OCI-LY7 (cell line): ENCODE measurements around the gene CLDN16. TPM values are rescaled to one million over a fixed set of nuclear protein-coding genes. Genes with fewer than 3 reads are reported as not detected.

Source experiments
- BruUV-seq: library from RNA; stranded (reverse); fragments of 400-500 nt; replicated peaks from 2 replicates; lab custom pipeline; 2021; lab: Mats Ljungman, UMichigan
- CTCF ChIA-PET: fragments of 300-600 bp; sonication (Branson Sonifier 250); formaldehyde crosslinking; loops from one replicate; lab custom pipeline; 2022; ENCODE audit warnings: antibody characterized with exemption; ENCODE audit not compliant: unreplicated experiment; lab: Charles Lee
- POLR2A ChIA-PET: fragments of 300-600 bp; sonication (Branson Sonifier 250); formaldehyde crosslinking; loops from one replicate; lab custom pipeline; 2022; ENCODE audit warnings: antibody characterized with exemption; lab: Charles Lee
- DNase-seq: peaks from one replicate; pipeline ENCODE4 v3.0.0-alpha.2; 2015; ENCODE audit warnings: low spot score
- H2AFZ ChIP-seq: fragments of 200-600 bp; sonication (generic), shearing (Covaris generic); 2 replicates; pipeline ENCODE4 v1.6.1; 2014; ENCODE audit warnings: mild to moderate bottlenecking, antibody characterized with exemption, low read length, moderate library complexity
- H3K27ac ChIP-seq: fragments of 200-600 bp; sonication (generic); 2 replicates; pipeline ENCODE4 v1.5.1; 2014; ENCODE audit warnings: mixed run types, low read depth, mild to moderate bottlenecking, moderate library complexity, low read length, inconsistent platforms; ENCODE audit not compliant: poor library complexity, severe bottlenecking
- H3K36me3 ChIP-seq: fragments of 200-600 bp; sonication (generic); 2 replicates; pipeline ENCODE4 v1.6.1; 2014; ENCODE audit warnings: mild to moderate bottlenecking, antibody characterized with exemption, low read length, moderate library complexity, mixed read lengths; ENCODE audit not compliant: insufficient read depth
- H3K4me1 ChIP-seq: fragments of 200-600 bp; sonication (generic); 2 replicates; pipeline ENCODE4 v1.5.1; 2014; ENCODE audit warnings: mild to moderate bottlenecking, low read length; ENCODE audit not compliant: insufficient read depth, poor library complexity, severe bottlenecking
- H3K4me2 ChIP-seq: fragments of 200-600 bp; sonication (generic); 2 replicates; pipeline ENCODE4 v1.6.1; 2014; ENCODE audit warnings: mild to moderate bottlenecking, low read length
- H3K4me3 ChIP-seq: fragments of 200-600 bp; sonication (generic); 2 replicates; pipeline ENCODE4 v1.5.1; 2014; ENCODE audit warnings: mild to moderate bottlenecking, low read depth, low read length; ENCODE audit not compliant: poor library complexity, severe bottlenecking
- H3K79me2 ChIP-seq: fragments of 200-600 bp; sonication (generic); 2 replicates; pipeline ENCODE4 v1.6.1; 2016; ENCODE audit warnings: low read depth, mild to moderate bottlenecking, low read length, moderate library complexity, mixed read lengths; ENCODE audit not compliant: insufficient read depth
- H3K9me2 ChIP-seq: fragments of 200-600 bp; sonication (generic); 2 replicates; pipeline ENCODE4 v1.6.1; 2016; ENCODE audit warnings: mild to moderate bottlenecking, low read length, mixed read lengths; ENCODE audit not compliant: insufficient read depth
- H3K9me3 ChIP-seq: fragments of 200-600 bp; sonication (generic); 2 replicates; pipeline ENCODE4 v1.6.1; 2014; ENCODE audit warnings: mild to moderate bottlenecking, mixed run types, low read length, mixed read lengths
- H4K20me1 ChIP-seq: fragments of 200-600 bp; sonication (generic); 2 replicates; pipeline ENCODE4 v1.6.1; 2014; ENCODE audit warnings: mild to moderate bottlenecking, antibody characterized with exemption, low read length, moderate library complexity, mixed read lengths; ENCODE audit not compliant: insufficient read depth
- CTCF ChIP-seq: fragments of 200-600 bp; sonication (generic); conservative IDR thresholded peaks from 2 replicates; pipeline ENCODE4 v1.5.1; 2014; ENCODE audit warnings: mild to moderate bottlenecking, antibody characterized with exemption, low read length, moderate library complexity, mixed read lengths
- EZH2phosphoT487 ChIP-seq: fragments of 200-600 bp; sonication (generic); IDR thresholded peaks from 2 replicates; pipeline ENCODE4 v1.6.1; 2018; ENCODE audit warnings: low read depth, borderline replicate concordance, mild to moderate bottlenecking, mixed run types, antibody characterized with exemption, low read length, moderate library complexity, mixed read lengths
- intact Hi-C: fragments of 100-400 bp; cut with micrococcal nuclease; formaldehyde crosslinking; loops from one replicate; pipeline ENCODE4 v1.10.0; 2022; ENCODE audit not compliant: unreplicated experiment
- total RNA-seq, 2 experiments: library from RNA; depleted of rRNA in 1 of 2; stranded (reverse); fragments of >200 nt in 1 of 2; shearing (Covaris generic) in 1 of 2; gene quantifications; 2 replicates each; pipeline ENCODE4 v1.2.3, GENCODE V29; 2014 to 2022

Gene CLDN16
- total RNA-seq, 2 experiments from 2014 or later: not detected

- DNase-seq: no peak
- no TSS peak for BruUV-seq
- Histone ChIP-seq H3K9me2 (no peaks in the 10 kb centered on the region), H3K4me1 (no peaks in the 10 kb centered on the region), H3K36me3 (no peaks in the 10 kb centered on the region), H3K4me2 (no peak overlapping the region), H3K4me3 (no peak overlapping the region), H3K9me3 (no peaks in the 10 kb centered on the region), H3K27ac (no peak overlapping the region), H4K20me1 (no peaks in the 10 kb centered on the region), H2AFZ (no peak overlapping the region), H3K79me2 (no peaks in the 10 kb centered on the region)
- no peak for TF ChIP-seq EZH2phosphoT487
- no peak for TF ChIP-seq CTCF
- ChIA-PET CTCF (no interaction called here), POLR2A (no interaction called here)
- intact Hi-C loops: no loop called here
Measured at GRCh38 chr3:190432216-190432615, 44.3 kb downstream of the CLDN16 start.

GRCh38 chr3:190433626-190434025, 45.7 kb downstream of the CLDN16 start:
- no peaks in the 10 kb centered on the region for H3K9me2 ChIP-seq
- no peak overlapping the region for H3K4me3 ChIP-seq
- H3K4me1 ChIP-seq: no peaks in the 10 kb centered on the region
- no peaks in the 10 kb centered on the region for H3K79me2 ChIP-seq
- H3K9me3 ChIP-seq: no peaks in the 10 kb centered on the region
- ChIA-PET CTCF (no interaction called here), POLR2A (no interaction called here)
- H3K36me3 ChIP-seq: no peaks in the 10 kb centered on the region
- intact Hi-C loops: no loop called here
- BruUV-seq: no TSS peak
- no peak overlapping the region for H3K27ac ChIP-seq
- no peaks in the 10 kb centered on the region for H4K20me1 ChIP-seq
- H2AFZ ChIP-seq: no peak overlapping the region
- DNase-seq: no peak
- no peak overlapping the region for H3K4me2 ChIP-seq
- no peak for TF ChIP-seq CTCF
- no peak for TF ChIP-seq EZH2phosphoT487

- H4K20me1 ChIP-seq: no peaks in the 10 kb centered on the region
- BruUV-seq: no TSS peak
- no peak overlapping the region for H3K4me3 ChIP-seq
- intact Hi-C loops: no loop called here
- H3K9me3 ChIP-seq: no peaks in the 10 kb centered on the region
- ChIA-PET CTCF (no interaction called here), POLR2A (no interaction called here)
- H2AFZ ChIP-seq: no peak overlapping the region
- H3K79me2 ChIP-seq: no peaks in the 10 kb centered on the region
- H3K9me2 ChIP-seq: no peaks in the 10 kb centered on the region
- H3K4me1 ChIP-seq: no peaks in the 10 kb centered on the region
- H3K36me3 ChIP-seq: no peaks in the 10 kb centered on the region
- no peak overlapping the region for H3K4me2 ChIP-seq
- no peak for DNase-seq
- no peak overlapping the region for H3K27ac ChIP-seq
- no peak for TF ChIP-seq CTCF
- TF ChIP-seq EZH2phosphoT487: no peak
Measured at GRCh38 chr3:190435618-190436017, 47.7 kb downstream of the CLDN16 start.
